ENCODE measurements around the gene PI4K2B.
"Not testable (repeated sequence)": the region's sequence is repeated elsewhere in the genome, so short reads cannot be mapped to it uniquely, and the experiment has no call there.

PI4K2B gene

DNA sequence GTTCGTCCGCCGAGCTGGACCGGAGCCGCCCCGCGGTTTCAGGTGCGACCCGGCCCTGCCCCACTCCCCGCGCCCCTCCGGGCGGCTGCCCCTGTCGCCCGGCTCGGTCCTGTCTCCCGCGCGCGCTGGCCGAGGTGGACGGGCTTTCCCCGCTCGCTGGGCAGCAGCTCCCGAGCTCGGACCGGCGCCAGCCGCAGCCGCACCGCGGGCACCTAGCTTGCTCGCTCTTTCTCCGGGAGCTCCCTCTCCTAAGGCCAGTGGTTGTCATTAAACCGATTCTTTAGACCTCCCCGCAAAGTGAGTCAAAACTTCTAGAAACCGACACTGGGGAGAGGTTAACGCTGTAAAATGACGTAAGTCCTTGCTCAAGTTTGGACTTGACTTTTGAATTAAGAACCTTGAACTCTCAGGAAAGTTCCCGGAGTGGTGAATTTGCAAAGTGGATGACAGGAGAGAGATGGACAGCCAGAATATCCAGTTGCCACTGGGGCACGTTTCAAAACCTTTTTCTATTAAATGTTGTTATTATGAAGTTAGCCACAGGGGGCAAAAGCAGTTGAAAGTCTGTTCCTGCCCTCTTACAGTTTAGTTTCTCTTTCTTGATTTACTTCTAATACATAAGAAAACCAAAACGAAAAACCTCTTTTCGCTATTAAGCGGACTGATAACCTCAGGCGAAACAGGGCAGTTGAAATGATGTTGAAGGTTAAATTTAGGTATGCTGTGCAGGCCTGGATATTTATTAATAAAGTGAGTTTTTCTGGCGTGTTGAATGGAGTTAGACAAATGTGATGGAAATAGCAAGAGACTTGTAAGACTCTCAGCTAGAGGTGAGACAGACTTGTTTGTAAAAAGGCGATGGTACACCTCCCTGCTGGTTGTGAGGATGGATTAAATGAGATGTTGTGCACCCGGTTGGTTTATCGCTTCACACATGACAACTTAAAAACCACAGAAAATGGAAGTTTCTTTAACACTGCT lies 847 bp downstream of the PI4K2B start:
- peaks cover 57% of the 10 kb centered on the region for H3K4me1 Mint-ChIP-seq (ENCODE audit: low read depth)

GRCh38 chr4:25235401-25235800 lies 1.6 kb downstream of the PI4K2B start:
- Mint-ChIP-seq H3K36me3 (ENCODE audit: low read depth) (peaks cover 40% of the 10 kb centered on the region), H3K9me3 (peaks cover 12% of the 10 kb centered on the region), H3K4me1 (ENCODE audit: low read depth) (peaks cover 64% of the 10 kb centered on the region), H3K4me3 (peak overlapping the region; percentile 94), H3K27ac (peak overlapping the region; percentile 93), H3K27me3 (no peaks in the 10 kb centered on the region)

More for the DNA sequence above, 847 bp downstream of the PI4K2B start:
- no peaks in the 10 kb centered on the region for H3K27me3 Mint-ChIP-seq
- H3K36me3 Mint-ChIP-seq (ENCODE audit: low read depth): peaks cover 40% of the 10 kb centered on the region
- H3K27ac Mint-ChIP-seq: peak overlapping the region; percentile 93
- H3K9me3 Mint-ChIP-seq: peaks cover 12% of the 10 kb centered on the region
- H3K4me3 Mint-ChIP-seq: peak overlapping the region; percentile 94

DNA sequence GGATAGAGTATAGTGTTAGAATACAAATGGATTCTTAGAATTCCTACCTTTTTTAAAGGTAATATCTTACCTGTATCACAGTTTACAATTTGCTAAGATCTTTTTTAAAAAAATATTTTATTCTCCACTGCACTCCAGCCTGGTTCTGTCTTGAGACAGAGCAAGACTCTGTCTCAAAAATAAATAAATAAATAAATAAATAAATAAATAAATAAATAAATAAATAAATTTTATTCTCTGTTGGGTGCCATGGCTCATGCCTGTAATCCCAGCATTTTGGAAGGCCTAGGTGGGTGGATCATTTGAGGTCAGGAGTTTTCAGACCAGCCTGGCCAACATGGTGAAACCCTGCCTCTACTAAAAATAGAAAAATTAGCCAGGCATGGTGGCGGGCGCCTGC lies 2.2 kb downstream of the PI4K2B start:
- Mint-ChIP-seq H3K4me1 (ENCODE audit: low read depth) (peaks cover 66% of the 10 kb centered on the region), H3K36me3 (ENCODE audit: low read depth) (peaks cover 40% of the 10 kb centered on the region), H3K4me3 (peak overlapping the region; percentile 94)
- H3K27me3 Mint-ChIP-seq, H3K9me3 Mint-ChIP-seq, H3K27ac Mint-ChIP-seq: not testable (repeated sequence)

DNA sequence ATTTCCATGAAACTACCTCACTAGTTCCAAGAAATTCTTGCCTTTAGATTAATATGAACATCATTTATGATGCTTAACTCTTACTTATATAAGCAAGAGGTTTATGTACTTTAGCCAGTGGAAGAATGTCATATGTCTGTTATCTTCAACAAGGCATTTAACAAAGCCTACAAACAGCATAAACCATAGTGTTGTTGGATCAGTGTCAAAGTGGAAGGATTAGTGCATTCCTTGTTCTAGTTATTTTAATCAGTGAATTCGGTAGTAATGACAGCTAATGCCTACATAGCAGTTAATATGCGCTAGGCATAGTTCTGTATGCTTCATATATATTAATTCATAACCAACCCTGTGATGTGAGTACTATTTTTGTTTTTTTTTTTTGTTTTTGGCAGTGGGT lies 3.1 kb downstream of the PI4K2B start:
- Mint-ChIP-seq H3K27me3 (no peaks in the 10 kb centered on the region), H3K4me1 (ENCODE audit: low read depth) (peaks cover 68% of the 10 kb centered on the region), H3K9me3 (peaks cover 4% of the 10 kb centered on the region), H3K27ac (no peak overlapping the region), H3K36me3 (ENCODE audit: low read depth) (peaks cover 39% of the 10 kb centered on the region), H3K4me3 (peak overlapping the region; percentile 53)

DNA sequence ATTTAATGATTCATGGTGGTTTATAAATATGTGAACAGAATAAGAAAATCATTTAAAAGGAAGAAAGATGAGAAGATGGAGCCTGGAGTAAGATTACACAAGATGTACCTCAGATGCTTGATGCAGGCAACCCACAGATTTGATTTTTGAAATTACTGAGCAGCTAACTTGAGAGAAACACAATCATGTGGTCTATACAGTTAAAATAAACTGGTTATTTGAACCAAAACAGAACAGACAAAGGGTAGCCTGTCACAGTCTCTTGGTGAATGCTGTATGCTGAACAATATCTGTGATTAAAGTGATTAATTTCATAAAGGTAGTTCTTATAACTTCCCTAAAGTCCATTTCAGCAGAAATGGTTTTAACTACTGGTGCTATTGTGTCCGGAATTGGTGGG lies 4.2 kb downstream of the PI4K2B start:
- H3K36me3 Mint-ChIP-seq (ENCODE audit: low read depth): peaks cover 33% of the 10 kb centered on the region
- no peaks in the 10 kb centered on the region for H3K9me3 Mint-ChIP-seq
- no peaks in the 10 kb centered on the region for H3K27me3 Mint-ChIP-seq
- H3K27ac Mint-ChIP-seq: peak overlapping the region; percentile 60
- peaks cover 60% of the 10 kb centered on the region for H3K4me1 Mint-ChIP-seq (ENCODE audit: low read depth)
- no peak overlapping the region for H3K4me3 Mint-ChIP-seq

- Mint-ChIP-seq H3K4me1 (ENCODE audit: low read depth) (peaks cover 54% of the 10 kb centered on the region), H3K36me3 (ENCODE audit: low read depth) (peaks cover 39% of the 10 kb centered on the region)
- not testable (repeated sequence) for H3K4me3 Mint-ChIP-seq, H3K9me3 Mint-ChIP-seq, H3K27me3 Mint-ChIP-seq, H3K27ac Mint-ChIP-seq
Measured at GRCh38 chr4:25239528-25239927, 5.7 kb downstream of the PI4K2B start.

GRCh38 chr4:25240754-25241210 lies 6.9 kb downstream of the PI4K2B start:
- peak overlapping the region; percentile 44 for H3K4me3 Mint-ChIP-seq
- not testable (repeated sequence) for H3K9me3 Mint-ChIP-seq, H3K27me3 Mint-ChIP-seq
- peaks cover 49% of the 10 kb centered on the region for H3K4me1 Mint-ChIP-seq (ENCODE audit: low read depth)
- peak overlapping the region; percentile 87 for H3K27ac Mint-ChIP-seq
- peaks cover 45% of the 10 kb centered on the region for H3K36me3 Mint-ChIP-seq (ENCODE audit: low read depth)

GRCh38 chr4:25242195-25242594 lies 8.4 kb downstream of the PI4K2B start:
- not testable (repeated sequence) for H3K4me3 Mint-ChIP-seq, H3K9me3 Mint-ChIP-seq, H3K27ac Mint-ChIP-seq, H3K27me3 Mint-ChIP-seq
- Mint-ChIP-seq H3K36me3 (ENCODE audit: low read depth) (peaks cover 42% of the 10 kb centered on the region), H3K4me1 (ENCODE audit: low read depth) (peaks cover 42% of the 10 kb centered on the region)

GRCh38 chr4:25245181-25245580 lies 11.3 kb downstream of the PI4K2B start:
- Mint-ChIP-seq H3K27me3 (no peaks in the 10 kb centered on the region), H3K4me3 (no peak overlapping the region), H3K36me3 (ENCODE audit: low read depth) (peaks cover 45% of the 10 kb centered on the region), H3K27ac (no peak overlapping the region), H3K4me1 (ENCODE audit: low read depth) (peaks cover 28% of the 10 kb centered on the region), H3K9me3 (peaks cover 6% of the 10 kb centered on the region)

- Mint-ChIP-seq H3K27me3 (no peaks in the 10 kb centered on the region), H3K36me3 (ENCODE audit: low read depth) (peaks cover 45% of the 10 kb centered on the region), H3K4me1 (ENCODE audit: low read depth) (peaks cover 31% of the 10 kb centered on the region)
Measured at GRCh38 chr4:25246680-25247611, 13.1 kb downstream of the PI4K2B start.

GRCh38 chr4:25248875-25249274 lies 15.0 kb downstream of the PI4K2B start:
- H3K36me3 Mint-ChIP-seq (ENCODE audit: low read depth): peaks cover 41% of the 10 kb centered on the region
- H3K4me3 Mint-ChIP-seq, H3K27ac Mint-ChIP-seq, H3K9me3 Mint-ChIP-seq, H3K27me3 Mint-ChIP-seq: not testable (repeated sequence)
- peaks cover 46% of the 10 kb centered on the region for H3K4me1 Mint-ChIP-seq (ENCODE audit: low read depth)

More at GRCh38 chr4:25246680-25247611, 13.1 kb downstream of the PI4K2B start:
- Mint-ChIP-seq H3K9me3 (peaks cover 6% of the 10 kb centered on the region), H3K4me3 (no peak overlapping the region), H3K27ac (no peak overlapping the region)

DNA sequence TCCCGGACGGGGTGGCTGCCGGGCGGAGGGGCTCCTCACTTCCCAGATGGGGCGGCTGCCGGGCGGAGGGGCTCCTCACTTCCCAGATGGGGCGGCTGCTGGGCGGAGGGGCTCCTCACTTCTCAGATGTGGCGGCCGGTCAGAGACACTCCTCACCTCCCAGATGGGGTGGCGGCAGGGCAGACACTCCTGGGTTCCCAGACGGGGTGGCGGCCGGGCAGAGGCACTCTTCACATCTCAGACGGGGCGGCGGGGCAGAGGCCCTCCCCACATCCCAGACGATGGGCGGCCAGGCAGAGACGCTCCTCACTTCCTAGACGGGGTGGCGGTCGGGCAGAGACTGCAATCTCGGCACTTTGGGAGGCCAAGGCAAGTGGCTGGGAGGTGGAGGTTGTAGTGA lies 15.7 kb downstream of the PI4K2B start:
- peaks cover 46% of the 10 kb centered on the region for H3K4me1 Mint-ChIP-seq (ENCODE audit: low read depth)
- not testable (repeated sequence) for H3K9me3 Mint-ChIP-seq, H3K27ac Mint-ChIP-seq

DNA sequence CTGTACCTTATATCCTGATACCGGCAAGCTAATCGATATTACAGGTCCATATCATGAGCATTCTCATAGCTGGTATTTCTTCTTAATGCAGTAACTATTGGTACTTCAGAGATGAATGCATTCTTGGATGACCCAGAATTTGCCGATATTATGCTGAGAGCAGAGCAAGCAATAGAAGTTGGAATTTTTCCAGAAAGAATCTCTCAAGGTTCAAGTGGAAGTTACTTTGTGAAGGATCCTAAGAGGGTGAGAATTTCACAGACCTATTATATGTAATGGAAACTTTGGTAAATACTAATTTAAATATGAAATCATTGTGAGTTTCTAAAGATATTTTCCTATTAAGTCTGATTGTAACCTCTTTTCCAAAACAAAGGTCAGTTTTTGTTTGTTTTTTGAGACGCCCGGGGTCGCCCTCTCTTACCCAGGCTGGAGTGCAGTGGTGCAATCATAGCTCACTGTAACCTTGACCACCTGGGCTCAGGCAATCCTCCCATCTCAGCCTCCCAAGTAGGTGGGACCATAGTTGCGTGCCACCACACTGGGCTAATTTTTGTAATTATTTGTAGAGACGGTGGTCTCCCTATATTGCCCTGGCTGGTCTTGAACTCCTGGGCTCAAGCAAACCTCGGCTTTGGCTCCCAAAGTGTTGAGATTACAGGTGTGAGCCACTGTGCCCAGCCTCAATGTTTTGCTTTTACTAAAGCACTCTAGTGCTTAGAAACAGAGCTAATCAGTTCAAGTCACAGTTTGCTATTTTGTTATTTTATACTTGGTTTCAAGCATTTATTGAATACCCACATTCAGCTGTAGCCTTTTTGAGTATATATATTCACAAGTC lies 18.6 kb downstream of the PI4K2B start:
- no peaks in the 10 kb centered on the region for H3K27me3 Mint-ChIP-seq
- H3K27ac Mint-ChIP-seq: peak overlapping the region; percentile 58
- H3K9me3 Mint-ChIP-seq: no peaks in the 10 kb centered on the region
- peaks cover 37% of the 10 kb centered on the region for H3K4me1 Mint-ChIP-seq (ENCODE audit: low read depth)
- H3K36me3 Mint-ChIP-seq (ENCODE audit: low read depth): peaks cover 38% of the 10 kb centered on the region
- H3K4me3 Mint-ChIP-seq: no peak overlapping the region

More for the DNA sequence above, 15.7 kb downstream of the PI4K2B start:
- H3K27me3 Mint-ChIP-seq, H3K4me3 Mint-ChIP-seq: not testable (repeated sequence)
- H3K36me3 Mint-ChIP-seq (ENCODE audit: low read depth): peaks cover 39% of the 10 kb centered on the region

DNA sequence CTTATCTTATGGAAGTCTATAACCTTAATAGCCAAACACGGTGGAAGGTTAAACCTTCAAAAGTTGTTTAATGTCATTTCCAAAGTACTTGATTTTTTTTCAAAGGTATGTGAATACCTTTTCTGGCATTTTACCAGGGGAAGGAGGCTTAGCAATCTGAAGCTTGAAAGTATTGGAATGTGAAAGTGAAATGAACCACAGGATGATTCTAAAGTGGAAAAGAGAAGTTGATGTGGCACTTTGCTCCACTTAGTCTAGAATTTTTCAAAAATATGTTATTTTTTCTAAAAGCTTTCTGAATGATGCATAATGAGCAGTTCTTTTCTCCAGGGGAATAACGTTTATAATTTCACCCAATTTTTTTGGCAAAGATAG lies 19.2 kb downstream of the PI4K2B start:
- no peak overlapping the region for H3K4me3 Mint-ChIP-seq
- peak overlapping the region; percentile 58 for H3K27ac Mint-ChIP-seq
- no peaks in the 10 kb centered on the region for H3K27me3 Mint-ChIP-seq
- peaks cover 35% of the 10 kb centered on the region for H3K36me3 Mint-ChIP-seq (ENCODE audit: low read depth)
- no peaks in the 10 kb centered on the region for H3K9me3 Mint-ChIP-seq
- H3K4me1 Mint-ChIP-seq (ENCODE audit: low read depth): peaks cover 37% of the 10 kb centered on the region

All from stimulated activated naive CD8-positive, alpha-beta T cell treated with anti-CD3 and anti-CD28 coated beads, Interleukin-15, Interleukin-2, amounts not matched to agents 100 ng/mL and 50 ng/mL, for 24 hours (primary cell).